NCI-H187 treated with DMSO at 0.1 percent for 48 hours (cell line): Measurements from ENCODE around the gene TSPAN6.

Experiments
- DNase-seq: peaks from one replicate; lab custom pipeline; 2025; lab: John Stamatoyannopoulos, UW

The TSPAN6 gene, protein sequence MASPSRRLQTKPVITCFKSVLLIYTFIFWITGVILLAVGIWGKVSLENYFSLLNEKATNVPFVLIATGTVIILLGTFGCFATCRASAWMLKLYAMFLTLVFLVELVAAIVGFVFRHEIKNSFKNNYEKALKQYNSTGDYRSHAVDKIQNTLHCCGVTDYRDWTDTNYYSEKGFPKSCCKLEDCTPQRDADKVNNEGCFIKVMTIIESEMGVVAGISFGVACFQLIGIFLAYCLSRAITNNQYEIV

DNA sequence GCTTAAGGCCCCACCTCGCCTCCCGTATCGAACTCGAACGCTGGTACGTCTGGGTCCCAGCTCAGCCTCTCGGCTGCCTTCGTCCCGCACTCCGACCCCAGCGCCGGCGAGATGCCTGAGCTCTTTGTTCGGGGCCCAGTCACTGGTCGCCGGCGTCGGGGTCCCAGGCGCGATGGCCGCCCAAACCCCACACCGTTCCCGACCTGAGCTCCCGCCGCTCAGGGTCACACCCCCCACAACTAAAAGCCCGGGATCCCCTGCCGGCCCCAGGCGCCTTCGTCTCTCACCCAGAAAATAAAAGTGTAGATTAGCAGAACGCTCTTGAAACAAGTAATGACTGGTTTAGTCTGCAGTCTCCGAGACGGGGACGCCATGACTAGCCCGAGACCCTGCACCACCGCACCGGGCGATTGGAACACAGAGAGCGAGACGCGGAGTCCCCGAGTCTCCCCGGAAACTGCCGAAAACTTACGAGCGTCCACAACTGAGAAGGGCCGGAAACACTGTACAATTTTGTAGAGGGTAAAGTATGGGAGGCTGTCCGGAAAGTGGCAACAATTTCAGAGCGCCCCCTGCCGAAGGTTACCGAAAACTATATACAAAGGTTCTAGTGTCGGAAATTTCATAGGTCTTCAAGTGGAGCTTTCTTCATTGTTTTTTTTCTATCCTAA, at the start of gene TSPAN6:
TSS of gene TSPAN6 (minus strand) at position 486 of the 671 bp plus-strand sequence. CDS start at position 374, 112 bp downstream.
- DNase-seq = no peak

DNA sequence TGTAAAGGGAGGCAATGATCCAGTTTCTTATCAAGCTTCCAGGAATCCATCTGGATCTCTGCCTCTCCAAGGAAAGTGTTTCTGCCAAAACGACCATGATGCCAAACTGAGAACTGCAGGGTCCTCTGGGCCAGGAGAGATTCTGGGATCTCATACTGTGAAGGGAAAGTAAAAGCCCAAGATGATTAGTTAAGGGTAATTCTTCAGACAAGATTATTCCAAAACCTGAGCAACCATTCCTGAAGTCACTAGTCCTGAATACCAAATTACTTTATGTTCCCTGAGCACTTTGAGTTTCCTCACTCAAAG, 49.3 kb upstream of the TSPAN6 start:
- DNase-seq = no peak

DNA sequence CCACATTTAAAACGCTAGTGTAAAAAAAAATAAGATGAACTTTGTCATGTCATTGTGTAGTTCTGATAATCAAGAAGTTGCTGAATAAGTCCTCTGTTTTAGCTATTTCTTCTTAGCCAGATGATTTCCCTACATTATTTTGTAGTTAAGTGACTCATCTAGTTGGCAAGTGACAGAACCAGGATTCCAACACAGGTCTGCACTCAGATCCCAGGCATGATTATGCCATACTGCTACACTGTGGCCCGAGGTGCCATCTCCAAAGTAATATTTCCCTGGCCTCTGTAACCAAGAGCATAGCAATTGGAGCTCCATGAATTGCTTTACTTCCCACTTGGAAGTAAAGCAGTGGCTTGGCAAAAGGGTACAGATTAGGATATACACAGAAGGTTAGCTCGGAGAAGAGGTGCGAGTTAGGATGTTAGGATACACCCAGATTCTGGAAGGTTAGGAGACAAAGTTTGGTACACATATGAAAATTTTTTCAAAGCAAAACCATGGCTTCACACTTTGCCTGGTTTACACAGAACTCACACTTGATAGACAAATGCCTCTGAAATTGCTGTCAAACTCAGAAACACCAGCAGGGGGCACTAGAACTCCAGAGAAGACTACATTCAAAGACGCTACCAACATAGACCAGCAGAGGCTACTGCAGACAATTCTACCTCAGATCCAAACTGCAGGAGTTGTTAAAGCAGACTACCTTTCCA, 48.8 kb upstream of the TSPAN6 start:
- DNase-seq = peak; percentile 5

DNA sequence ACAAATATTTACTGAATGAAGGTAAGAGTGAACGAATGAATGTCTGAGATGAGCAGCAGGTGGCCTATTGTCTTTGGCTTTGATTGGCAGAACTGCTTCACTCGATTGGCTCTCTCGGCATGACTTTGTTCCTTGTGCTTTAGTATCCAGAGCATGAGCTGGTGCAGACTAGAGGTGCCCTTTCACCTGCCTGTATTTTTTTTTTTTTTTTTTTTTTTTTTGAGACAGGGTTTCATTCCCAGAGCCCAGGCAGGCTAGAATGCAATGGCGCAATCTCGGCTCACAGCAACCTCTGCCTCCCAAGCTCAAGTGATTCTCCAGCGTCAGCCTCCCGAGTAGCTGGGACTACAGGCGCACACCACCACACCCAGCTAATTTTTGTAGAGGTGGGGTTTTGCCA, 46.3 kb upstream of the TSPAN6 start:
- DNase-seq = no peak

DNA sequence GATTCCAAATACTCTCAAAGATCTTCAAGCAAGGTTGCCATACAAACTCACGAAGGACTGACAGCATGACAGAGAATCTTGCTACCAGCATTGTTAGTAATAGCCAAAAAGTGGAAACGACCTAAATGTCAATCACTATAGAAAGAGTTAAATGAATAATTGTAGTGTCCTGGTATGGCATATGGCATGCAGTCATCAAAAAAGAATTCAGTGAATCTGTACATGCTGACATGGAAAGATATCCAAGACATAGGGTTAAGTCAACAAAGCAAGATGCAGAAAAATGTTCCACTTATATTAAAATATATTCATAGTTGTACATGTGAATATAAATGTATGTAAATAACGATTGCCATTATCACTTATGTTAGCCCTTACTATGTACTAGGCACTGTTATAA, 45.0 kb upstream of the TSPAN6 start:
- no peak for DNase-seq

DNA sequence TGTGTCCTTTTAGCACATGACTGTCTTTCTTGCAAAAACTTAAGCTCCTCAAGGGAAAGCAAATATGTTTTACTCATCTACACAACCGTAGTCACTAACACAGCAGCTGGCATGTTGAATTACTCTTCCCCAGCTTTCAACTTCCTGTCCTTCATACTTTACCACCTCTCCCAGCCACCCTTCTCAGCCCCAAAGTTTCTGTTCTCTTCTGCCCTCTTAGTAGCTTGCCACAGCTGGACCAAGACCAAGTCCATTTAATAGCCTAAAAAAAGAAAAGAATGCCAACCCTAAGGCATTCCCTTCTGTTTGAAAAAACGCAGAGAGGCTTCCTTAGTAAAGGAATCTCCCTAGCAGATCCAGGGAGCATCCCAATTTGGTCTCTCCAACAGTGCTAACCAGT, 44.1 kb upstream of the TSPAN6 start:
- no peak for DNase-seq

DNA sequence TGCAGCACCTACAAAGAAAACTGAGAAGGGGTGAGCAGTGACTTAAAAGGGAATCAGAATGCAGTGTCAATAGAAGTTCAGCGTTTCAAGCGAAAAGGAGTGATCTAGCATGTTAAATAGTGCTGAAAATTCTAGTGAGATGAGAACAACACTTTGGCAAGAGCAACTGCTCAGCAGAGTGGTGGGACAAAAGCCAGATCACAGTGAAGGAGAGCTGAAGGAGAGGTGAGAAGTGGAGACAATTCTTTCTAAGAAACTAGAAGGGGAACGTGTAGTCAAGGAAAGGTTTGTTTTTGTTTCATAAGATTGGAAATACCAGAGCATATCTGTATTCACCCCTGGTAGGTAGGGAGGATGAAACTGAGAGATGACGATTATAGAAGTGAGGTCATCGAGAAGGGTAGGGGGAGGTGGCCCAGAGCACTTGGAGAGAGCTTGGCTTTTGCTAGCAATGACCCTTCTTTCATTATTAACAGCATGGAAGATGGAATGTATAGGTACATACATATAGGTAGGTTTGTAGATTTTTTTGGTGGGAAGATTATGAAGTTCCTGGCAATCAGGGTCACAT, 41.1 kb upstream of the TSPAN6 start:
- no peak for DNase-seq

DNA sequence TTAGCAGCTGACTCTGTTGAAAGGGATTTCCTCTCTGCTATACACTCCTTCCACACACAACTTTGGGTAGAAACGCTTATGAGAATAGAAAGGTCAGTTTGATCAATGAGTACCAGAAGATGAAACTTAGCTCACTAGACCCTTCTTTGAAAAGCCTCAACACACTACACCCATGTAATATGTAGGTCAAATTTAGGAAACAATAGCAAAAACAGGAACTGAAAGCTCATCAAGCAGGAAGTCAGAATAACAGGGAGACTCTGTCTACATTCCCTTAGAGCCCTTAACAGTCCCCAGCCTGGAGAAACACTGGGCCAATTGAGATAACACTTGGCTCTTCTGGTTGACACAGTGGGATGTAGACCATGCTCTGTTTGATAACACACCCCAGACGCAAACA, 38.1 kb upstream of the TSPAN6 start:
- DNase-seq = no peak

DNA sequence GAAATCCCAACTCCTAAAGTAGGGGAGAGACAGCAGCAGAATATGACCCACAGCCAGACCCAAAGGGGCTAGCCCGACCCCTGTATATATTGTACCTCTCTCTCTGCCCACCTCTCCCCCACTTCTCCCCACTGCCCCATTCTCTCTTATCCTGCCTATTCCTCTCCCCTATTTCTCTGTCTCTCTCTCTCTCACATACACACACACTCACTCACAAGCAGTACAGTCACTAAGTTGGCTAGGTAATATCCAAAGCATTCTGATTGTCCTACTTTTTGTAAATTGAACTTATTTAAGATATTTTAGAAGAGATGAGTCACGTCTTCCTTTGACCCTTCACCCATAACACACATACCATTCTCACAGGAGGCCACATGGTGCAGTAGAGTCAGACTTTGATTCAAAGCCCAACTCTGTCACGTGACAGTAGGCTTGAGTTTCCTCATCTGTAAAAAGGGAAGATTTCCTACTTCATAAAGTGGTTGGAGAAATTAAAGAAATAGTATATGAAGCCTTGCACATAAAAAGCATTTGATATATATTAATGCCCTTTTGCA, 36.9 kb upstream of the TSPAN6 start:
- no peak for DNase-seq

DNA sequence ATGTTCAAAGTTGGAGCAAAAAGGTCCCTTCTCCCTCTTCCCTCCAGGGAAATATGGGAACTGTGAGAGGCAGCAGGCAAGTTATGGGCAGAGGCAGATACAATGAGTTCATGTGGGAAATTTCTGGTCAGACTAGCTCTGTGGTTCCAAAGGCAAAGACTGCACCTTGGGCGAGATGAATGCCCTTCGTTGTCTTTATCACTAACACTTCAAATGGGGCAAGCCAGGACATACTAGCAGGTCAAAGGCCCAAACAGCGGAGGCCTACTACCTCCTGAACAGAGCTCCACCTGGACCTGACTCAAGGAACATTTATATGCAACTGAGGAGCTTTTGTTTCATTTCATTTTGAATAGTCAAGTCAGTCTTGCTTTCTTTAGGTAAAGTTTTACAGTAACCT, 36.4 kb upstream of the TSPAN6 start:
- DNase-seq = no peak

DNA sequence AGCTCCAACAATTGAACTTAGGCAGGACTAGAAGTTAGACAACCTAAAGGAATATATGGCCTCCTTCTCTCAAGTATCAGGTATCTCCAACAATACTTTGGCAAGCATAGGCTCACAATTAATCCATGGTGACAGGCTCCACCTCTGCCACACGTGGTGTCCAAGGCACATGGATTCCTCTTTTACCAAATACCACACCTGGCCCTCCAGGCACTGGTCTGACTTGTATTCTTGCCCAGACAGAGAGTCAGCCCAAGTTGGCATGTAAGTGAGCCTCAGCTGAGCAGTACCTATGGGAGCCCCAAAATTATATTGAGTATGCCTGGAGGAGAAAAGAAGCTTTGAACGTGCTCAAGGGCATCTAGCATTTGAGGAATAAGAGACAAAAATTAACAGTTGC, 27.0 kb upstream of the TSPAN6 start:
- DNase-seq = no peak

DNA sequence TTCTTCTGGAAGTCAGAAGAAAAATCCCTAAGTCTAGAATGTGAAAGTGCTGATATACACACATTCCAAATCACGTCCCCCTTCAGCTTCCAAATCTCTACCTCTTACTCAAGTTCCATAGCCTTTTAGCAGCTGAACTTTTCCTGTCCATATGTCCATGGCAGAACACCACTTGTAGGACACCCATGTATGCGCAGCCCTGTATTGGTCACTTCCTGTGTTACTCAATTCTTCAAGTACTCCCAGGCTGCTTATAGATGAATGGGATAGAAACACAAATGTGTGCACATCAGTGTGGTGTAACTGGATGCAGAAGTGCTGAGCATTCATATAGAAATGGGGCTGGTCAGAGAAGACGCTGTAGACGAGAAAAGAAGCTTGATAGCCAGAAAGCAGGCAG, 26.2 kb upstream of the TSPAN6 start:
- no peak for DNase-seq

DNA sequence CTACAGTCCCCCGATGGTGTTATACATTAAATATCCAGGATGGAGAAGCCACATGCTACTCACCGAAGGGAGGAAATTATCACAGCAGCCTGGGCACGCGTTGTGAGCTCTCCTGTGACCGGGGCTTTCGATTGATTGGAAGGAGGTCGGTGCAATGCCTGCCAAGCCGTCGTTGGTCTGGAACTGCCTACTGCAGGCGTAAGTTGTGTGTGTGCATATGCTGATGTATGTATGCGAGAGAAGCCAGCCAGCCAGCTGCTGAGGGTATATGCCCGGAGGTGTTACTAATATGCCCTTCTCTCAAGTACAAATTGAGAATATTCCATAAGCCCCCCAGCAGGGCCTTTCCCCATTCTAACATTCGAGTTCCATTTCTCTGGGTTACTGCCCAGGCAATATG, 25.6 kb upstream of the TSPAN6 start:
- no peak for DNase-seq

DNA sequence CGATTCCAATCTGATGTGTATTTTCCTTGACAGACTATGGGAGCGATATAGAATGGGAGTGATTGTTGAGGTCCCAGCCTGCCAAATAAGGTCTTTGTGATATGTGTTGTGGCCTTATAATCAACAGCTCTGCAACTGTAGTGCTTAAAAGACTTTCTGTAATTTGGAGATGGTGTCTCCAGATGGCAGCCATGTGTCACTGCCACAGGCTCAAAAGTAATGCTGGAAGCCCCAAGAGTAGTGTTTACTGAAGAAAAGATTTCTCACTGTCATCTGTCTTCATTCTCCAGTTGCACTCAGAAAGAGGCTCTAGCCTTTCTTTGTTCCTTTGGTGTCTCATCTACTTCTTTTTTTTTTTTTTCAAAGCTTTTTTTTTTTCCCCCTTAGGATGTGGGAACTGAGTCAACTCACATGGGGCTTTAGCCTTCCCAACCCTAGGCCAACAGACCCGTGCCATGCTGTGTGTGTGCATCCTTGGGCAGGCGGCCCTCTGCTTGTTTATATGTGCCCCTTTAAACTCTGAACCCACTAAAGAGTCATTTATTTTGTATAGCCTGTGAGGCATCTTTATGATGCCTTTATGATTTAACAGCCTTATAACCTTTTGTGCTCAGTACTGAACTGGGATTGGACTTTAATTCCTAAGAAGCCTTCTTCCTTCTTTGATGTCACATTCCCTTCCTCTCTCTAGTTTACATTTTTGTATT, 23.0 kb upstream of the TSPAN6 start:
- DNase-seq = no peak

DNA sequence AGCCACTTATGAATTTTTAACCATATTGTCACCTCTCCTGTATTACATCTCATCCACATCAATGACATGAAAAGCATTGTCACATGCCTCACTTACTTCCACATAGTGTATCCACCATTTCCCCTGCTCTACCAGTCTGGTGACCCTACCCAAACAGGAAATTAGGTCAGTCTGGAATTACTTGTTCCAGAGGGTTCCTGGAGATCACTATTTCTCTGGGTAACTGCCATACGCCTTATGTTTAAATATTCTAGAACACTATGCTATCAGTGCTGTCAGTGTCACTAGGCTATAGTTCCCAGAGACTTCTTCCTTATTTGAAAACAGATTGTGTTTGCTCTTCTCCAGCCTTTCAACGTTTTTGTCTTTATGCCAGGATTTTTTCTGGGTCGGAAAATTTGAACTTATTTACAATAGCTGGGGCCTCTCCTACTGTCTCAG, 22.4 kb upstream of the TSPAN6 start:
- DNase-seq = no peak

DNA sequence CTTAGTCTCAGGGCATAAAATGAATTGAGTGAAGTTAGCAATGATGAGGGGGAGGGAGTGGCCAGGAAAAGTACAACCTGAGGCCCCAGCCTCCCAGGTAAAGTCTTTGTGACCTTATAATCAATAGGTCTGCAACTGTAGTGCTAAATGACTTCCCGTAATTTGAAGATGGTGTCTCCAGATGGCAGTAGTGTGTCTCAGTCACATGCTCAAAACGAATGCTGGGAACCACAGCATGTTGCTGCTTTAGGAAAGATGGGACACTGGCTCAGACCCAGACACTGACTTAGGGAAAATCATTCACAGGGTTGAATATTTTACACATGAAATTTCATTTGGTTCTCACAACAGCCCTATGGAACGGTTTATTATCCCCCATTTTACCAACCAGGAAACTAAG, 17.7 kb upstream of the TSPAN6 start:
- DNase-seq = no peak

DNA sequence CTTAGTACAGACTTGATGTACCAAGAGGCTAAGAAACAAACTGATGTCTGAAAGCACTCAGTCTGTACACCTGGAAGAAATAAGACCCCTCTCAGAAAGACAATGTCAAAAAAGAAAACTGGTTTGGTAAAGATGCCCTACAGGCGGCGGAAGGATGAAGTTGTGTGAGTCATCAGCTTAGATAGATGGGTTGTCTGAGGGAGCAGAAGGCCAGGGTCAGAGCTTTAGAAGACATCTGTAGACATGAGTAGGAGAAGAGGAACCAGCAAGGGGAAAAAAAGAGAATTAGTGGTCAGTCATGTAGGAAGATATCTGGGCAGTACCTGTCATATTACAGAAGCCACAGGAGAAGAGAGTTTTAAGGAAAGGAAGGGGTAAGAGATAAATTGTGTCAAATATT, 15.7 kb upstream of the TSPAN6 start:
- no peak for DNase-seq

DNA sequence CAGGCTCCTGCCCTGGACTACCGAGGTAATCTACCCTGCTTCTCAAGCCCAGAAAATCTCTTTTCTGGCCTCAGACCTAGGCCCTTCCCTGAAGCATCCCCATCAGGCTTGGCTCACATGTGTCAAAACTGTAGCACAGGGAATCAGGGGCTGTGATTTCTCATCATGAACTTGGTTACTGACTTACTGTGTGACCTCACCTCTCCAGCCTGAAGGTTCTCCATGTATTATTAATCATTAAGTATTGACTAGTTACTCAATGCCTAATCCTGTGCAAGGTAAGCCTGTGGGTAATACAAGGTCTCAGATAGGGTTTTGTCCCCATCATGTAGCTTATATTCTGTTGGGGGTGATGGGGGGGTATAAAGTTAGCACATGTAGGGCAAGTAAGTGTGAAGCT, 14.2 kb upstream of the TSPAN6 start:
- DNase-seq = no peak

DNA sequence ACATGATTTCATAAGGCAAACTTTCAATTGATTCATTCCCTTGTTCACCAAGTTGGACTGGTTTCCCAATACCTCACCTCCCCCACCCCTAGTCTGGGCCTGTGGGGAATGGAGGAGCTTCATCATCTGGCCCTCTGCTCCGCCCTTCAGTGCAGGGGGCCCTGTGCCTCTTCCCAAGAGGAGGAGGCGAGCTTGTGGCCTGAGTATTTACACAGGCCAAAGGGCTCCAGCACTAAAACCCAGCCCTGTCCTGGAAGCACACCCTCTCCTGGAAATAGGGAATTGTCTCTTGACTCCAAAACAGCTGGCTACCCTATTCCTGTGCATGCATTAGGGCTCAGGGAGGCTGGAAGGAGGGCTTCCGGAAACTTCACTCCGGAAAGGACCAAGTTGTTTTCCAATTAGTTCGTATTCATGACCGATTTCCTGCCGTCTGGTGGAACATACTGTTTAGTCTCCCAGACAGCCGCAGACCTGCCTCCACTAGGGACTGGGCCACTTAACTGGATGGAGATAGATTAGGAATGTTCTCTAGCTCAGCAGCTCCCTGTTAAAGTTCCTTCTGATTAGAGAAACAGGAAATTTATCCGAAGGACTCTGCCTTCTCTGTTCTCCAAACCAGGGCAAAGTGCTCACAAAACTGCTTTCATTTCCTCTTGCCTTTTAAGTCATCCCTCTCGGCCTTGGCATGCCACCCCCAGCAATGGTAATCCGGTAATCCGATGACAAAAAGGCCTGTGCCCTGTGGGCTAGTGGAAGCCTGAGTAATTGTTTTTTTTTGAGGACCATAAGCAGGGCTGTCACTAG, 13.1 kb upstream of the TSPAN6 start:
- DNase-seq = no peak

DNA sequence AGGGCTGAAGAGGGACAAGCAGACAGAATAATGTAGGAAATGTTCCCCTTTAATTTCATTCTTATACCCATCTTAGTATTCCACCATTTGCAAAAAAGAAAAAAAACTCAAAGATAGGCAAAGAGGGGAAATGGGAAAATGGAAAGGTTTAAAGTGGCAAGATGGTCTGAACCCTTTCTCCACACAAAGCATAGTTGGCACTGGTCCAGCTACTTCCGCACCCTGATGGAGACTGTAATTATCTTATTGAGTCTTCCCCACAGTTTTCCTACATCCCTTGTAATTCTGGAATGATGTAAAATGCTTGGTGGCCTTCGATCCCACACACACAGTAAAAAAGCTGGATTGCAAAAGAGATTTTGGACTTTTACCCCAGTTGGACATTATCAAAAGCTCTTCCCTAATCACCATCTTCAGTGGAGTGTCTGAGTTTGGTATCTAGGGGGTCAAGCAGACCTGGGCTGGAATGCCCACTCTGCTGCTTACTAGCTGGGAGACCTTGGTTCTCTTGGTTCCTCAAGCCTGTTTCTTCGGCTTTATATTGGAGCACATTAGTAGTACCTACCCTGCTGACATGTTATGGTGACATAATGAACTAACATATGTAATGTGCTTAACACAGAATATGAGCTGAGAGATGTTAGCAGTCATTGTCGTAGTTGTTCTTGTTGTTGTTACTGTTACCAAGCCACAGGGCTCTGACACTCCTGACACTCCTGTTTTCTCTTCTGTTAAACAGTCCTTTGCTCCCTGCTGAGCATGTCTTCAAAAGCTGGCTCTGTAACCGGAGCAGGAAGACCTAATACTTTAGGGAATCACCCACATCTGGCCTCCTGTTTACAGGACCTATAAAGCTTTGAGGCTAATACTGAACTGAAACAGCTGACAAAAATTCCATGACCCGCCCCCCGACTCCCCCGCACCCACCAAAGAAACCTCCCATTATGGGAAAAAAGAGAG, 12.1 kb upstream of the TSPAN6 start:
- DNase-seq = no peak
